Measurements from ENCODE around the gene NR1D2.

The NR1D2 gene

GRCh38 chr3:23920151-23920655 lies 24.9 kb upstream of the NR1D2 start:
- no peak for TF ChIP-seq CTCF (conservative IDR thresholded peaks at IDR 0.05)
- peak overlapping the region; percentile 91; the same call in 1 of the 2 replicates for H3K27ac ChIP-seq

GRCh38 chr3:23921052-23921511 lies 24.0 kb upstream of the NR1D2 start:
- no peak for TF ChIP-seq CTCF (conservative IDR thresholded peaks at IDR 0.05)
- H3K27ac ChIP-seq: no peak overlapping the region

GRCh38 chr3:23923786-23924185 lies 21.3 kb upstream of the NR1D2 start:
- no peak for TF ChIP-seq CTCF (conservative IDR thresholded peaks at IDR 0.05)
- H3K27ac ChIP-seq: no peak overlapping the region

- H3K27ac ChIP-seq: peak overlapping the region; percentile 74
- no peak for TF ChIP-seq CTCF (conservative IDR thresholded peaks at IDR 0.05)
Observed at GRCh38 chr3:23926246-23926645, 18.8 kb upstream of the NR1D2 start.

GRCh38 chr3:23926736-23927135 lies 18.4 kb upstream of the NR1D2 start:
- peak overlapping the region; percentile 74 for H3K27ac ChIP-seq
- peak; percentile 31; the same call in 1 of the 2 replicates for TF ChIP-seq CTCF (conservative IDR thresholded peaks at IDR 0.05)

- H3K27ac ChIP-seq: peak overlapping the region; percentile 74; the same call in 1 of the 2 replicates
- no peak for TF ChIP-seq CTCF (conservative IDR thresholded peaks at IDR 0.05)
Observed at GRCh38 chr3:23928524-23928923, 16.6 kb upstream of the NR1D2 start.

GRCh38 chr3:23931597-23931996 lies 13.5 kb upstream of the NR1D2 start:
- no peak for TF ChIP-seq CTCF (conservative IDR thresholded peaks at IDR 0.05)
- no peak overlapping the region for H3K27ac ChIP-seq

Data from VCaP (cell line).